SKM-1 treated with dmso at 0.1 percent for 144 hours (cell line): ENCODE measurements around the gene MPRIP.
A peak's percentile ranks its signal among the peaks of the same experiment; 100 is the strongest.

Experiments
- DNase-seq: peaks from one replicate; lab custom pipeline; 2025; ENCODE audit not compliant: unreplicated experiment; lab: John Stamatoyannopoulos, UW

Gene MPRIP

DNA sequence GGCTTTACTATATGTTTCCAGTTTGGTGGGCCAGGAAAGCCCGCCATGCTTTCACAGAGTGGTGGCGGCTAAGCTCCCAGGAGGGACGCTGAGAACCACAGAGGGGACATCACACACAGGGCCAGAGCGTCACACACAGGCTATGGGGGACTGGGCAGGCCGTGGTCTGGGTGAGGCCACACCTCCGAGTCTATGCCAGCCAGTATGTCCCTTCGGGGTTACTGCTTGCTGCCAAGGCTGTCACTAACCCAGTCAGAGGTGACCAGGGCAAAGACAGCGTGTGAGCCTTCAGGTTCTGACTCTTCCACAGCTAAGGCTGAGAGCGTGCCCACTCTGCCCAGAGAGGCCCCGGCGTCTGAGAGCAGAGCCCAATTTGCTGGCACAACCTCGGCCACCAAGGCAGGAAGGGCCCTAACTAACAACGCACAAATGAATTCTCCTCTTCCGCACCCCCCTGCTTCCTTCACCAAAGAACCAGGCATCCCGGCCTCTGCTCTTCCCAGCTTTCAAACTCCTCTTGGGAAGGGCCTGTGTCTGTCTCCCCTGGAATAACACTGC, 161.0 kb downstream of the MPRIP start:
- no peak for DNase-seq

DNA sequence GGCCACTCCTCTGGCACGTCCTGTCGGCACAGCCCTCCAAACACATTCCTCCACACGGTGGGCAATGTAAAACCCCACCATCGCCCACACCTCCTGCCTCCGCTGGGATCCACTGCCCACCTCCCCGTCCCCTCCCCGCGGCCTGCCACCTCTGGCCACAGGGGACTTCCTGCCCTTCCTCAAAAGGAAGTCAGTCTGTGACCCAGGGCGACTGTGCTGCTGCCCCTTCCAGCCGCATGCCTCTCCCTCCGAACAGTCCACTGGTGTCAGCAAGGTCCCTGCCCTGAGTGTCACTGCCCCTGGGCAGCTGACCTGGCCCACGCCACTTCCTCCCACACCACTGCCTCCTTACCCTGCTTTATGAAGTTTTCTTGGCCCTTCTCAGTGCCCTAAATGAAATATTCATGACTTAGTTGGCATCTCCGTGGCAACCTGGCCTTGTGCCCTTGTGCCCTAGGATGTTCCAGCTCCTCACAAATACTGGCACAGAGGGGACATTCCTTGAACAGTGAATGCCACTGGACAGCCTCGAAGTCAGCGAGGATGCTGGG, 161.9 kb downstream of the MPRIP start:
- DNase-seq: no peak

DNA sequence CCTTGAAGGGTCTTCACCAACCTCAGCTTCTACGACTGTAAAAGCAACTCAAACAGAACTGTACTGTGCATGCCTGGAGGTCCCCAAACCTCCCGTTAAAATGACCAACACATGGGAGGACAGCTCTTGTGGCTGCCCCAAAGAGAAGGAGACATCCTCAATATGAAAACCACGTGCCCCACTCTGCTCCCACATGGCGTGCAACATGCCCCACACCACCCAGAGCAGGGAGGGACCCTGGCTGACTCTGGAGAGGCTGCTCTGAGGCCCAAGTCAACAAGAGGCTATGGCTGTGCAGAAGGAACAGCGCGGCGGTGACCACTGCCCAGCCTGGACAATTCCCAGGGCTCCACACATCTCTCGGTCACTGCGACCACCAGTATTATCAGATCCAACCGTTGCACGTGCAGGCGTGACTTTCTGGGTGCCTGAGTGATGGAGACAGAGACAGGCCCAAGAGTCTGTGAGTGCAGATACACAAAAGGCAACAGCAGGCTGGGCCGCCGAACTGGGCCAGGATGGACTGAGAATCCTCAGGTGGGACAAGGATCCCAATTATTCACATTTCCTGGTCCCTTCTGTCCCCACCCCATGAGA, 162.5 kb downstream of the MPRIP start:
- DNase-seq: no peak

DNA sequence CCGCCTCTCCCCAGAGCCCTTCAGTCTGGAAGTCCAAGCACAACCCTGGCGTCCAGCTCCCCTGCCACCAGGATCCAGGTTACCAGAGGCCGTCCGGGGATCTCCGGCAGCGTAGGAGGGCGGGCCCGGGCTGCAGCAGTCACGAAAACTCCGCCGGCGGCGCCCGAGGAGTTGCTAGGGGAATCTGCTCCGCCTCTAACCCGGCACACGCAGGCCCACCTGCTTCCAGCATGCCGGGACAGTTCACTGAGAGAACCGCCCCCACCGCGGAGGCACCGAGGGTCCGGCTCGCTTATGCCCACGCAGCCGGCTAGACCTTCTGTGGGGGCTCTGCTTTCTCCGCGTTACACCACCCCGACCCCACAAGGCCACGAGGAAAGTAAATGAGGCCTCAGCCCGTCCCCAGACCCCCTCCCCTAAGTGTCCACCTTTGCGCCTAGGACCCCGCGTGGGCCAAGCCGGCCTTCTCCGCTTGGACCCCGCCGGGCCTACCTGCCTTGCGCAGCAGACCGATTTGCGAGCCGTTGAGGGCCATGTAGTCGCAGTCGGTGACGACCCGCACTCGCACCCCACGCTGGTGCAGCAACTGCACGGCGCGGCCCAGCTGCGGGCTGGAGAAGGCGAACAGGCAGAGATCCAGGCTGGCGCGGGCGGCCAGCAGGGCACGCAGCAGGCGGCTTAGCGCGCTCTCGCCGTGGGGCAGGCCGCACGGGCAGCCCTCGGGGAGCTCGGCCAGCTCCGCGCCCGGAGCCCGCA, 163.3 kb downstream of the MPRIP start:
- DNase-seq: peak; percentile 20

DNA sequence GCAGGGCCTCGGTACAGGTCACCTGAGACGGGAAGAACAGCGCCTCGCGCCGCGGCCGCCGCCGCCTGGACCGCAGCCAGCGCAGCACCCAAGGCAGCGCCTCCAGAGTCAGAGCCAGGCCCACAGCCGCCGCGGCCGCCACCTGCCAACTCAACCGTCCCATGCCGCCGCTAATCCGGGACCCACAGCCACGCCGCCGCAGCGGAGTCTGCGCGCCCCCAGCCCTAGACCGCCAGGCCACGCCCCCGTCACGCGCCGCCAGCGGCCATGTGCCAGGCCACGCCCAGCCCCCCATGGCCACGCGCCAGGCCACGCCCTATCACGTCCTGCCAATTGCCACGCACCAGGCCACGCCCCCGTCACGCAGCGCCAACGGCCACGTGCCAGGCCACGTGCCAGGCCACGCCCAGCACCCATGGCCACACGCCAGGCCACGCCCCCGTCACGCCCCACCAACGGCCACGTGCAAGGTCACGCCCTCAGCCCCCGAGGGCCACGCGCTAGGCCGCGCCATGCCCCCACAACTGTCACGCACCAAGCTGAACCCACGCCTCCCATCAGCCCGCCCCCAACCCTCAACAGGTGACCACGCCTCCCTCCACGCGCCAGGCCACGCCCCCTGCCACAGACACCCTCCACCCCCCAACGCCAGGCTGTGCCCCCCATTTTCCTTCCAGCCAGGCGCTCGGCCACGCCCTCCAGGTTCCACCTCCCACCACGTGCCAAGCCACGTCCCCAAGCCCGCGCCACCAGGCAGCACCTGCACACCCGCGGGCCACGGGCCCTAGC, 164.1 kb downstream of the MPRIP start, which contains the start of gene PLD6:
PLD6 (minus strand) TSS at position 210 of the 789 bp plus-strand sequence; CDS start at position 163, 47 bp downstream.
- DNase-seq: peak; percentile 90

DNA sequence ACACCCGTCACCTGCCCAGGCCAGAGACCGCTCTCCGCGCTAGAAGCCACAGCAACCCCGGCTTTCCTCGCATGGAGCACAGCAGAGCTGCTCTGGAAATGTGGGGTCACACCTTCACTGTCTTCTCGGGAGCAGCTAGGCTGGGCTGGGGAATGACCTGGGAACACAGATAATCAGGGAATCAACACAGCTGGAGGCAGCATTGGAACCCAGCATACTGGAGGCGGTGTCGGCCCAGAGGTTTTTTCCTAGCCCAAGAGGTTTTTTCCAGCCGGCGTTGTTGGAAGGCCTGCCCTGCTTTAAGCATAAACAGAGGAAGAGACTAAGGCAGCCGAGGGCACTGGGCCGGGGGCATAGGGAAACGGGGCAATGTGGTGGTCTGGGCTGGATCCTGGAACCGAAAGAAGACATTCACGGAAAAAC, 164.7 kb downstream of the MPRIP start:
- no peak for DNase-seq

DNA sequence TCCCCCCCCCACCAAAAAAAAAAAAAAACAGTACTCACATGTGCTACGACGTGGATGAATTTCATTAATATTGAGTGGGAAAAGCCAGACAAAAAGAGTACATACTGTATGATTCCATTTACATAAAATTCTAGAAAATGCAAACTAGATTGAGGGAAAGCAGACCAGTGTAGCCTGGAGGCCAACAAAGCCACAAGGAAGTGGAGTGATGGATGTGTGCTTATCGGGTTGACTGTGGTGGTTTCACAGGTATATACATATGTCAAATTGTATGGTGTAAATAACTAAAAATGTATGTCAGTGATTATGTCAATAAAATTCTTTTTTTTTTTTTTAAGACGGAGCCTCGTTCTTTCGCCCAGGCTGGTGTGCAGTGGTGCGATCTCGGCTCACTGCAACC, 165.7 kb downstream of the MPRIP start:
- no peak for DNase-seq

DNA sequence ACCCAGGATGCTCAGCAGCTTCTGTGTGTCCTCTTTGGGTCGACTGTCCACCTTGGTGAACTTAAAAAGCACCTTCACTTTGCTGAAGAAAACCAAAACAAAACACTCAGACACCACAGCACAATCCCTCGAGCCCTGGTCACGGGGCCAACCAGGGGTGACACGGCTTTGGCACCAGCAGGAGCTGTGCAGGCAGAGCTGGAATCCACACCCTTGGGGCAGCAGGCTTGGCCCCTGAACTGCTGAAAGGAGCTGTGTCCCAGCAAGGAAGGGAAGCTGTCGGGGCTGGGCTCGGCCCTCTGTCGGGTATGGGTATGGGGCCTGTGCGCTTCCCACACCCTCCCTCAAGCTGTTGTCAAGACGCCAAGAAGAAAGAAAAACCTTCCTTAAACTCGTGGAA, 171.5 kb downstream of the MPRIP start:
- no peak for DNase-seq

DNA sequence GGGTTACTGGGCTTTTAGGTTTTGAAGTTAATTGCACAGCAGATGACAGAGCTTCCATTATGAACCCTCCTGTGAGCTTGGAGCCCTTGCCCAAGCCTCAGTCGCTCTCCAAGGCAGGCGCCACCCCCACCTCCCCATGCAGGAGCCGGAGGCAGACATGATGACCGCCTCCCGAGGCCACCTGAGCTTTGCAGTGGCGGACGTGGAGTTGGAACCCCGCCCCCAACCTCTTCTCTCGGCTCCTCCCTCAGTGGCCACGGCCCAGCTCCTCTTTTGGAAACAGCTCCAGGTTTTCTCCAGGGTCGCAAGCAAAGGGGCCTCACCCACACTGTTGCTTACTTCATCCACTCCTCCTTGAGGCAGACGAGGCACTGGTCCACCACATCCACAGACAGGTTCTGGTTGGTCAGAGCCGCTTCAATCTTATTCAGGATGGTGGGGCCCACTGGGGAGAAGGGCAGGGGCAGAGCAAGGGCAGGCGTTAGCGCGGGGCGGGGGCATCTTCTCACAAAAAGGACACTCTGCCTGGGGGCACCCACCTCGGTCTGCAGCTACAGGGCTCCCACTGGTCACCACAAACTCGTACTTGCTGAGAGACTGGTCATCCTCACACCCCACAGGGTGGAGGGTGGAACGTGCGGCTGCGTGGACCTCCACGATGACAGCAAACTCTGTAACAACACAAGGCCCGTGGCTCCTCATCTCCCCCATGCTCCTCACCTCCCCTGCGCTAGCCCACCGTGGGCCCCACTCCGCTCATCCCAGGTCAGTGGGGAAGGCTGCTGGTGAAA, 172.6 kb downstream of the MPRIP start:
- DNase-seq: no peak

DNA sequence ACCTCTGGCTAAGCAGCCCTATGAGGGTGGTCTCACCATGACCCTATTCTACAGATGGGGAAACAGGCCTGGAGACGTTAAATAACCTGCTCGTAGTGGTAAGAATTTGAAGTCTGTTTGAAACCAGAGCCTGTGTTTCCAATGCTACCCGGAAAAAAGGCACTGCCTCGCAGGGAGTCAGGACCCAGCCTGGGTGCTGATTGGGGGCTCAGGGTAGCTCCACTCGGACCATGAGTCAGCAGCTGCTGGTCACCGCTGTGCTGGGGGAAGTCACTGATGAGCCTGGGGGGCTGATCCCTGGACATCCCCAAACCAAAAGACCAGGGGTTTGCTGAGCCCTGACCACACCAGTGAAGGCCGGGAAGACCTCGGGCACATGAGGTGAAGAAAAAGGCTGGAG, 173.3 kb downstream of the MPRIP start:
- DNase-seq: no peak

DNA sequence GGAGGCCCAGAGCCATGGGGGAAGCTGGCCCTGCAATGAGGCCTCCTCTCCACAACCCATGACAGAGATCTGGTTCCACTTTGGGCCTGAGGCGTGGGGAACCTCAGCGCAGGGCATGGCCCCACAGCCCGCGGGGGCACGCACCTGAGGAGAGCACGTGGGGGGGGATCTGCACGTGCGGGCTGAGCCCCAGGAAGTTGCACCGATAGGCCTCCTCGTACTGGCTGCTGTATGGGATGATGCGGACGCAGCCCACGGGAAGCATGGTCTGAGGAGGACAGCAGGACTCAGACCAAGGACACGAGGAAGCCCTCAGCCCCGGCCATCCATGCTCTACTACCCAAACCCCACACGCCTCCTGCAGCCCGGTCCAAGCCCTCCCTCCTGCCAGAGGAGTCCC, 174.0 kb downstream of the MPRIP start:
- DNase-seq: no peak

DNA sequence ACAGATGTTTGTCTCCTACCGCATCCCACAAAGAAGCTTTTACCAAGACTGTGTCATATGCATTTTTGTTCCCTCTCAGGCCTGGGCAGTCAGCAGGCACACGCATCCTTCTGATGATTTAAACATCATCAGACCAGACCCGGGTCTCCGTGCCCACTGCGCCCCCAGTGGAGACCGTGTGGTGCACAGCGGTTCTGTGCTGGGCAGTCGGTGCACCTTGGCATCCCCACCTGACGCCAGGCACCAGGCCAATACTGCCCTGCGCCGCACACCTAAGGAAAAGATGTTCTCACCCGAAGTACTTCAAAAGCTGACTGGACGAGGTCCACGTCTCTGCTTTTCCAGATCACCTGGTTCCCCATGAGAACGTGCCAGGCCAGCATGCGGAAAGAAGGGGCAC, 174.5 kb downstream of the MPRIP start:
- DNase-seq: no peak

DNA sequence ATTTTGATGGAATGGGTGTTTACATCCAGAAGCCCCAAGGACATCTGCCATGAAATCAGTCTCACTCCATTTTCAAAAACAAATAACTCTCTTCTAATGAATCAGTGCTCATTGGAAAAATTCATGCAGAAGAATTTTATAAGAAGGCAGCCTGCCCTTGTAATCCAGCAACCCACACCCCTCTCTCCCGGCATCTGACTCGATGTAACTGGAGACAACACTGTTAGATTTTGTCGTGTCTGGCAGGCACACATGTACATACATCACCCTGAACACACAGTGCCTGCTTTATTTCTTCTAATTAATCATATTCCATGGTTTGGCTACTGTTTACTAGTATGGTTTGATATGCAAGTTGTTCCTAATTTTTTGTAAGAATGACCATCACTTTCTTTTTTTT, 175.7 kb downstream of the MPRIP start:
- DNase-seq: no peak

DNA sequence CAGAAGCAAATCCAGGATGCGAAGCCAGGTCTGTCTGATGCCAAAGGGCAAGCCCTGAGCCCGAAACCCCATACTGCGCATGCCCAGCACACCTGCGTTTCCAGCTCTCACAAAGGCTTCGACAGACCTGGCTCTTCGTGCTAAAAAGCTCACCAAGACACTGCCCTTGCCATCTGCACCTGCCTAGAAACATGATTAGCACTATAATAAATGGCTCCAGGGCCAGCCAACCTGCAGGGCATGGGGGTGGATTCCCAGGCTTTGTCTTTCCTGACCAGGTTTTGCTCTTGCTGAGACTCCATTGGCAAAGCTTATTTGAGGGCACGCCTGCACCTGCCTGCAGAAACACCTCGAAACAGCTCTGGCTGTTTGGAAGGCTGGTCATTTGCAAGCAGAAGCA, 178.3 kb downstream of the MPRIP start:
- no peak for DNase-seq

DNA sequence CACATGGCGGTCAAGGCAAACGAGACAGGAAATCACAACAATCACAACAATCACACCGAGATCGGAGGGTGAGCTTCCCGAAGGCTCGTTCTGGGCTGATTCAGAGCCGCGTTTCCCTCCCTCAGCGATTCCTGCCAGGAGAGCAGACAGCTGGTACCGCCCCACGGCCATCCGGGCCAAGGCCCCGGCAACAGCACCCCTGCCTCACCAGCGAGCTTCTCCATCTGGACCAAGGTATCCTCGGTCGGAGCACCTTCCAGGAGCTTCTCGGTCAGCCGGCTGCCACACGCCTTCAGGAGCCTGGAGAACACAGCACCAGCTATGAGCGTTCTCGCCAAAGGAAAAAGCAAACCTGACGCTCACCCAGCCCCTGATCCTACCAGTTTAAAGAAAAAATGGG, 179.1 kb downstream of the MPRIP start:
- DNase-seq: no peak

DNA sequence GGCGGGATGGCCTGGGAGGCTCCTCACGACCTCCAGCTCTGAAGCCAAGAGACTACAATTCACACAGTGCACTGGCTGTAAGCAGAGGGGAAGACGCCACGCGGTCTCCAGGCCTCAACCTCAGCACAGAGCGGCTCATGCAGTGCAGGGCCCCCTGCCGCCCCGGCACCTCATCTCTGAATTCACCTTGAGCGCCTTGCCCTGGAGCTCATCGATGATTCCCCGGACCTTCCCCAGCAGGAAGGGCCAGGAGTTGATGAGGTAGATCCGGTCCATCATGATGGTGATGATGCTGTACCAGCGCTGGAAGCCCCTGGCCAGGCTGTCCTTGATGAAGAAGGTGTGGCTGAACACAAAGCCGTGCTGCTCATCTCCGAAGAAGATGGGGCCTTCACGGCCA, 181.5 kb downstream of the MPRIP start:
- DNase-seq: no peak

DNA sequence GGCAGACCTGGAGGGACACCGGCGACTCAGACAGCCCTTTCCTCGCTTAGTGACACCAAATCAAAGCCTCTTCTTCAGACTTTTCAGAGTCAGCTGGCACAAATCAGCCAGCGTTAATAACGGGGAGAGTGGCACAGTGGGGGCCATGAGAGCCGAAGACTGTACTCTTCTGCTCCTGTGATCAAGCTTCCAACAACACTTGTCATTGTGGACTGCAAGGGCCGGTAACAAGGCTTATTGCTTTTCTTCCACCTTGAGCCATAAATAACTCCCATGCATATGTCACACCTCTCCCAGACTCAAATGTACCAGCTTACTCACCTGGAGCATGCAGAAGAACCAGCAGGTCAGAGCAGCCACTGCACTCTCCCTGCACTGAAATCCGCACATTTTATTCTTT, 181.9 kb downstream of the MPRIP start:
- no peak for DNase-seq

DNA sequence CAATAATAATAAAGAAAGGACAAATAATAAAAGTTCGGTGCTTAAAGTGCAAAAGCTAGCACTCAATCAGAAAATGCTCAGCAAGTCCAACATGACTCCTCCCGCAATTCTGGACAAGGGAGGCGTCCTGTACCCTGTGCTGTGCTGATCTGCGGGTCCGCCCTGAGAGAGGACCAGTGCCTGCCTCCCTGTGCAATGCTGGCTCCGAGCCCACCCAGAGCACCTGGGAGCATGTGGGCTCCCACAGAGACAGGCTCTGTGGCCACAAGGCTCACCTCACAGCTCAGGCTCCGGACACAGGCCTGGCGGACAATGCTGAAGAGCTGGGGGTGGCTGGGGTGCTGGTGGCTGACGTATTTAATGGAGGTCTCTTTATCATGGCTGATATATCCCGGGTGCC, 183.6 kb downstream of the MPRIP start:
- no peak for DNase-seq

DNA sequence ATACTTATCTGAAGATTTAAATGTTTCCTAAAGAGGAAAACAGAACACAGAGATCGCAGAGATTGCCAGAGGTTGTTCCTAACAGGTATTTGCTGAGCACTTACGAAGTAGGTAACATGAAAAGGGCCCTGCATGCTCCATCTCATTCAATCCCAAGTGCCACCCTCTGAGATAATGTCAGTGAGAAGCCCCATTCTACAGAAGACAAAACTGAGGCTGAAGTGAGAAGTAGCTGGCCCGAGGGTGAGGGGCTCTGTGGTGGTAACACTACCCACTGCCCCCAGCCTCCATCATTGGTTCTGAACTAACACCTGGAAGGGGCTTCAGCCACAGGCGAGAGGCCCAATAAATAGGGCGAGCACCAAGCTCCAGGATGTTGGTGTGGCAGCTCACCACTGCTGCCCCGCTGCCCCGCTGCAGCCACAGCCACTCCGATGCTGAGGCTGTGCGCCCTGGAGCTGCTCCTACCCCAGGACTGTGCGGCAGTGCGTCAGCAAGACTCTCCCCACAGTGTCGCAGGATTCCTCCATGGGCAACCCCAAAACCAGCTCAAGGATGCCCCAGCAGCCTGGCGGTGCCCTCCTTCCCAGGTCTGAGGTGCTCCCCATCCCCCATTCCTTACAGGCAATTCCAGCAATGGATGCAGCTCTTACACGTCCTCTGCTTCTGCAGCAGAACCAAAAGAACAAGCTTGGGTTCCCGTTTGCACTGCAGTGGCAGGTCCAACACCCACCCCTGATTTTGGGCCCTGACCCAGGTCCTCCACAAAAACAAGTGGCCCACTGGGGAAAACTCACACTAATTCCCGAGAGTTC, 184.4 kb downstream of the MPRIP start:
- no peak for DNase-seq
